Astrocyte of the spinal cord (primary cell): ENCODE results near the gene RUNX2.

Source experiments
- DNase-seq: peaks from one replicate; pipeline ENCODE4 v3.0.0; 2011; ENCODE audit warnings: low read depth, low spot score
- H3K4me3 ChIP-seq: 2 replicates; pipeline ENCODE4 v1.5.1; 2011; ENCODE audit warnings: low read depth, mild to moderate bottlenecking, low read length, moderate library complexity
- in situ Hi-C: cut with HindIII; loops from 2 replicates; pipeline ENCODE4 v1.10.0; 2017; ENCODE audit warnings: low sequenced_read_pairs
- TF ChIP-seq, protein P1 (sequence below): IDR thresholded peaks from 2 replicates; pipeline ENCODE4 v1.5.1; 2012; ENCODE audit warnings: low read depth, mild to moderate bottlenecking, low read length, inconsistent platforms

Gene RUNX2

DNA sequence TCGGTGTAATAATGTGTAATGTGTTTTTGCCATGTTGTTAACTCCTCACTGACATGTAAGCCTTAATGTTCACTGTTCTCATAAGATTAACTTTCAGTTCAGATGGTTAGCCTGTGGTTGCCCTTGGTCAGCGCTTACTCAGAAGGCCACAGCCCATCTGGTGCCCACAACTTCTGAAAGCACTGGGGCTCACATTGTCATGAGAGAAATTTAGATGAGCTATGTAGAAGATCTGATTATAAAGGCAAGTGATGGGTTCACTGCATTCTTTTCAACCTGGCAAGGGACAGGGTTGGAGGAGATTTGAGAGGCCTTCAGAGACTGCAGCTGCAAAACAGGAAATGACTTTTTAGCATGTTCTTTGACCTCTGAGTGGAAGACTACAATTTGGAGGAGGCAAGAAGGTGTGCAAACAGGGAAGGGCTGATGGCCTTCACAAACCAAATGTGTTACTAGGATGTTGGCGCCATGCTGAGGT lies 291.9 kb downstream of the RUNX2 start:
- H3K4me3 ChIP-seq, result no peak overlapping the region
- DNase-seq, result peak; percentile 65
- TF ChIP-seq, protein P1, sequence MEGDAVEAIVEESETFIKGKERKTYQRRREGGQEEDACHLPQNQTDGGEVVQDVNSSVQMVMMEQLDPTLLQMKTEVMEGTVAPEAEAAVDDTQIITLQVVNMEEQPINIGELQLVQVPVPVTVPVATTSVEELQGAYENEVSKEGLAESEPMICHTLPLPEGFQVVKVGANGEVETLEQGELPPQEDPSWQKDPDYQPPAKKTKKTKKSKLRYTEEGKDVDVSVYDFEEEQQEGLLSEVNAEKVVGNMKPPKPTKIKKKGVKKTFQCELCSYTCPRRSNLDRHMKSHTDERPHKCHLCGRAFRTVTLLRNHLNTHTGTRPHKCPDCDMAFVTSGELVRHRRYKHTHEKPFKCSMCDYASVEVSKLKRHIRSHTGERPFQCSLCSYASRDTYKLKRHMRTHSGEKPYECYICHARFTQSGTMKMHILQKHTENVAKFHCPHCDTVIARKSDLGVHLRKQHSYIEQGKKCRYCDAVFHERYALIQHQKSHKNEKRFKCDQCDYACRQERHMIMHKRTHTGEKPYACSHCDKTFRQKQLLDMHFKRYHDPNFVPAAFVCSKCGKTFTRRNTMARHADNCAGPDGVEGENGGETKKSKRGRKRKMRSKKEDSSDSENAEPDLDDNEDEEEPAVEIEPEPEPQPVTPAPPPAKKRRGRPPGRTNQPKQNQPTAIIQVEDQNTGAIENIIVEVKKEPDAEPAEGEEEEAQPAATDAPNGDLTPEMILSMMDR, result no peak
- in situ Hi-C loops, result no loop called here

DNA sequence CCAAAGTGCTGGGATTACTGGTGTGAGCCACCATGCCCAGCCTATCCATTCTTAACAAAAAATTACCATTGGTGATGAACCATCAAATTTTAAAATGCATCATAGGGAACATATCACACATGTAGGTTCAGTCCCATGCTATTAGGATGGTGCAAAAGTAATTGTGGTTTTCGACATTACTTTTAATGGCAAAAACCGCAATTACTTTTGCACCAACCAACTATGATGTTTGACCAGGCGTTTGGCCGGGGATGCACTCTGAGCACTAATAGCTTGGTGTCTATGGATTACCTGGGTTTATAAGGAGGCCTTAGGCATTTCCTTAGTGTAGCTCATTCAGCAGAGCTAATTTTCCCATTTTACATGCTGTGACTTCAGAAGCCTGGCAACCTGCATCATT lies 296.1 kb downstream of the RUNX2 start:
- DNase-seq, result no peak
- TF ChIP-seq, protein P1, result no peak
- H3K4me3 ChIP-seq, result no peak overlapping the region
- in situ Hi-C loops, result no loop called here

DNA sequence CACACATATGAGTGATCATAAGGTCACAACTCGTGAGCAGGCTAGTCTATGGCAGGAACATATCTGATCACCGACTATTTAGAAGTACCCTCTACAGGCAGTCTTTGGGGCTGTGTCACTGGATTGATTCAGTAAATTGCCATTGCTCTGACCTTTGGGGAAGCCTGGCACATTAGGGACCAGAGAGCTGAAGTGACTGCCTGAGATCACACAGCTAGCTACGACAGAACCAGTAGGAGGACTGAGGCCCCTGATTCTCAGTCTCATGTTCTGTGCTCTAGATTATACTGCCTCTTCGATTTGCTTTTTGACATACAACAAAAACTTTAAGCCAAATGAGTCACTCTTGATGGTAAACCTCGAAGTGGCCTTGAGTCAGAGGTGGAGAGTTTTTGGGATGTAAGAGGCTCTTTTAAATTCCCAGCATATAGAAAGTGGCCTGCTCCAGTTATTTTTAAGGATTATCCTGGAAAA lies 297.1 kb downstream of the RUNX2 start:
- TF ChIP-seq, protein P1, result no peak
- in situ Hi-C loops, result no loop called here
- no peak overlapping the region for H3K4me3 ChIP-seq
- peak; percentile 83 for DNase-seq

DNA sequence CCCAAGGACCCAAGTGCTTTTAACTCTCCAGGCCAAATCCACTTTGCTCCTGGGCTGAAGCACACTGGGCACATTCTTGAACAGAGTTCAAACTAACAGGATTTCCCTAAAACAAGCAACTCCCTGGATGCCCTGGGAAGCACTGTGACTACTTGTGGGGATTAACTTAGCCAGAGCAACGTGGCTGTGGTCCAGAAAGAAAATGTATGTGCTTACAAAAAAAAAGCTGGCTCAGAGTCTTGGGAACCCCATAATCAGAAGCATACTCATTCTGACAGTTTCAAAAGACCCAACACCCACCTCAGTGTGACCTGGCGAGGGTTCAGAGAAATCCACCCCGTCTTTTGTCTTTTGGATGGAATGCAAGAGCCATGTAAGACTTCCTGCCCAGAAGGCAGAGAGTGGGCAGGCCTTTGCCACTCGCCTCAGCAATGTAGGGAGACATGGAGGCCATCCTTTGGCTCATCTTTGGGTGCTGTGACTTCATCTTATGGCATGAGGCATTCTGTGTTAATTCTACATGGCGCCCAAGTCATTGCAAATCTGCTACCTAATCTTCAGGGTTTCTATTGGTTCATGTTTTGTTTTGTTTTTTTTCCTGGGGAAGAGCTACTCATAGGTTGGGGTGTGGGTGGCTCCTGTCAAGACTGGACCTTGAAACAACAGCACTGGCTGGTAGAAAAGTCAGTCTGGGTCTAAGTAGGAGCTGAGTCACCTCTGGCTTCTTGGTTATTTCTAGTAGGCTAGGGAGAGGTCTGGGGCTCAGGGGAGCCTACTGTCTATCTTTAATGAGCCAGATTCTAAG lies 298.2 kb downstream of the RUNX2 start:
- peak; percentile 80 for DNase-seq
- no peak overlapping the region for H3K4me3 ChIP-seq
- in situ Hi-C loops, result no loop called here
- TF ChIP-seq, protein P1, result no peak

DNA sequence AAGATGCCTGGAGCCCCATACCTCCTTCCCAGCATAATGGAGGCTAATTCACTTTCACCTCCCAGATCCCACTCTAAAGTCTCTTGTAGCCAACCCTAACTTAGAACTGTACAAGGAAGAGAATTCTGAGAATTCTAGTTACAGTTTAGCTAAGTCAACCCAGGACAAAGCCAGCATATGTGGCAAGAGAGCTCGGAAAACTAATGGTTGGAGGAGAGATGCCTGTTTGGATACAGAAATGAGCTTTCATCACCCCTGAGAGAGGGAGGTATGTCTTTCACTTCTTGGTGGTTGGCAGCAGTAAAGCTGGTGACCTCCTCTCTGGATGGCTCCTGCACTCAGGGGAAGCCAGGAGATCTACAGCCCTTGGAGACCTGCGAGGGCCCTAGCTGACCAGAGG lies 302.2 kb downstream of the RUNX2 start:
- TF ChIP-seq, protein P1, result no peak
- no peak overlapping the region for H3K4me3 ChIP-seq
- in situ Hi-C loops, result no loop called here
- no peak for DNase-seq

DNA sequence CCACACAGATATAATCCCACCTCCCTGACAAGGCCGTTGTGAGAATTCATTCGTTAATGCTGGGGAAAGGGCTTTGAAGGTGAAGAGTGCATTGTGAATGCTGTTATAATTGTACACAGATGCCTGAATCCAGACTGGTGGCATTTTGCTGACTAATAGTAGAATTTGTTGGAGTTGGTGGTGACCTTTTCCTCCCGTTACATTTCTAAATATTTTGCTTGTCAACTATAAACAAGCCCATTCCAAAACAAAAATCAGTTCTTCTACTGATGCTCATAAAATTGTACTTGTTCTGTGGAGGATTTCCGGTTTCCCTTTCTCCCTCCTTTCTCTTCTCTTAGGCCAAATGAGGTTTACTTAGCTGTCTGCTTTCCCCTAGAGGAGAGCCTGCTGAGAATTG lies 302.7 kb downstream of the RUNX2 start:
- in situ Hi-C loops, result no loop called here
- H3K4me3 ChIP-seq, result no peak overlapping the region
- TF ChIP-seq, protein P1, result no peak
- DNase-seq, result no peak
